WTC11 (cell line): Measurements from ENCODE around the gene WASHC3.

Experiments used
- NFYB ChIP-seq: sonication (generic); formaldehyde crosslinking; conservative IDR thresholded peaks from 2 replicates; pipeline ENCODE4 v1.8.0; 2022; ENCODE audit warnings: low read depth, missing genetic modification reagents
- NR2C2 ChIP-seq: sonication (generic); formaldehyde crosslinking; IDR thresholded peaks from 2 replicates; pipeline ENCODE4 v1.8.0; 2022; ENCODE audit warnings: mild to moderate bottlenecking, missing genetic modification reagents
- TP53 ChIP-seq: sonication (generic); formaldehyde crosslinking; IDR thresholded peaks from 2 replicates; pipeline ENCODE4 v1.8.1; 2023; ENCODE audit warnings: mild to moderate bottlenecking, missing genetic modification reagents
- TF ChIP-seq, protein P1 (sequence below): fragments of 200-600 bp; IDR thresholded peaks from 2 replicates; pipeline ENCODE4 v1.8.0; 2022; ENCODE audit warnings: antibody characterized with exemption
- TF ChIP-seq, protein P2 (sequence below): sonication (generic); formaldehyde crosslinking; IDR thresholded peaks from 2 replicates; pipeline ENCODE4 v1.8.0; 2022; ENCODE audit warnings: mild to moderate bottlenecking, missing genetic modification reagents
- TF ChIP-seq, protein P3 (sequence below): sonication (generic); formaldehyde crosslinking; IDR thresholded peaks from 2 replicates; pipeline ENCODE4 v1.8.1; 2022; ENCODE audit warnings: low read depth, missing genetic modification reagents, borderline replicate concordance

DNA sequence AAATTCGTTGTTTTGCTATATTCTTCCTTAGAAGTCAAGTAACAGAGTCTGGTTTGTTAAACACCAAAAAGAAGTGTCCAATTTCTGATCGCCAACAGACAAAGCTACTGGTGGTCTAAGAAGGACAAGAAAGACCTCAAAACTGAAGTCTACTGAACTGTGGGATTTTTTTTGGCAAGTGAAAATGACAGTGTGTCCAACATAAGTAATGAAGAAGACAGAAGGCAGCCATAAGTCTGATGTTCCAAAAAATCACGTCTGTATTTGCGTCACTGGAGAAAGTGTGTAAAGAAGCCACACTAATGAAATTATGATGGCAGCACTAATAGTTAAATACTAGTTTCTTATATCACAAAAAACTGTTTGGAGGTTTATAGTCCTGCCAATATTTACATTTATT lies 32.6 kb downstream of the WASHC3 start:
- TF ChIP-seq, protein P1, sequence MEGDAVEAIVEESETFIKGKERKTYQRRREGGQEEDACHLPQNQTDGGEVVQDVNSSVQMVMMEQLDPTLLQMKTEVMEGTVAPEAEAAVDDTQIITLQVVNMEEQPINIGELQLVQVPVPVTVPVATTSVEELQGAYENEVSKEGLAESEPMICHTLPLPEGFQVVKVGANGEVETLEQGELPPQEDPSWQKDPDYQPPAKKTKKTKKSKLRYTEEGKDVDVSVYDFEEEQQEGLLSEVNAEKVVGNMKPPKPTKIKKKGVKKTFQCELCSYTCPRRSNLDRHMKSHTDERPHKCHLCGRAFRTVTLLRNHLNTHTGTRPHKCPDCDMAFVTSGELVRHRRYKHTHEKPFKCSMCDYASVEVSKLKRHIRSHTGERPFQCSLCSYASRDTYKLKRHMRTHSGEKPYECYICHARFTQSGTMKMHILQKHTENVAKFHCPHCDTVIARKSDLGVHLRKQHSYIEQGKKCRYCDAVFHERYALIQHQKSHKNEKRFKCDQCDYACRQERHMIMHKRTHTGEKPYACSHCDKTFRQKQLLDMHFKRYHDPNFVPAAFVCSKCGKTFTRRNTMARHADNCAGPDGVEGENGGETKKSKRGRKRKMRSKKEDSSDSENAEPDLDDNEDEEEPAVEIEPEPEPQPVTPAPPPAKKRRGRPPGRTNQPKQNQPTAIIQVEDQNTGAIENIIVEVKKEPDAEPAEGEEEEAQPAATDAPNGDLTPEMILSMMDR = no peak
- TF ChIP-seq, protein P2, sequence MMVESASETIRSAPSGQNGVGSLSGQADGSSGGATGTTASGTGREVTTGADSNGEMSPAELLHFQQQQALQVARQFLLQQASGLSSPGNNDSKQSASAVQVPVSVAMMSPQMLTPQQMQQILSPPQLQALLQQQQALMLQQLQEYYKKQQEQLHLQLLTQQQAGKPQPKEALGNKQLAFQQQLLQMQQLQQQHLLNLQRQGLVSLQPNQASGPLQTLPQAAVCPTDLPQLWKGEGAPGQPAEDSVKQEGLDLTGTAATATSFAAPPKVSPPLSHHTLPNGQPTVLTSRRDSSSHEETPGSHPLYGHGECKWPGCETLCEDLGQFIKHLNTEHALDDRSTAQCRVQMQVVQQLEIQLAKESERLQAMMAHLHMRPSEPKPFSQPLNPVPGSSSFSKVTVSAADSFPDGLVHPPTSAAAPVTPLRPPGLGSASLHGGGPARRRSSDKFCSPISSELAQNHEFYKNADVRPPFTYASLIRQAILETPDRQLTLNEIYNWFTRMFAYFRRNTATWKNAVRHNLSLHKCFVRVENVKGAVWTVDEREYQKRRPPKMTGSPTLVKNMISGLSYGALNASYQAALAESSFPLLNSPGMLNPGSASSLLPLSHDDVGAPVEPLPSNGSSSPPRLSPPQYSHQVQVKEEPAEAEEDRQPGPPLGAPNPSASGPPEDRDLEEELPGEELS (CRISPR knock-in tag) = no peak
- TF ChIP-seq NR2C2 (no peak), NFYB (no peak), TP53 (no peak)
- TF ChIP-seq, protein P3, sequence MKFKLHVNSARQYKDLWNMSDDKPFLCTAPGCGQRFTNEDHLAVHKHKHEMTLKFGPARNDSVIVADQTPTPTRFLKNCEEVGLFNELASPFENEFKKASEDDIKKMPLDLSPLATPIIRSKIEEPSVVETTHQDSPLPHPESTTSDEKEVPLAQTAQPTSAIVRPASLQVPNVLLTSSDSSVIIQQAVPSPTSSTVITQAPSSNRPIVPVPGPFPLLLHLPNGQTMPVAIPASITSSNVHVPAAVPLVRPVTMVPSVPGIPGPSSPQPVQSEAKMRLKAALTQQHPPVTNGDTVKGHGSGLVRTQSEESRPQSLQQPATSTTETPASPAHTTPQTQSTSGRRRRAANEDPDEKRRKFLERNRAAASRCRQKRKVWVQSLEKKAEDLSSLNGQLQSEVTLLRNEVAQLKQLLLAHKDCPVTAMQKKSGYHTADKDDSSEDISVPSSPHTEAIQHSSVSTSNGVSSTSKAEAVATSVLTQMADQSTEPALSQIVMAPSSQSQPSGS (CRISPR knock-in tag) = no peak
